HCT116 (cell line): ENCODE measurements around the gene FAM131C. TPM values are rescaled to one million over a fixed set of nuclear protein-coding genes. Genes with fewer than 3 reads are reported as not detected.
"Not testable (repeated sequence)": the region's sequence is repeated elsewhere in the genome, so short reads cannot be mapped to it uniquely, and the experiment has no call there.

Experiments used
- ATAC-seq: fragments of 200-7000 bp; cut with Tn5 transposase; 2 replicates; pipeline ENCODE4 v1.9.1; 2020; ENCODE audit warnings: mild to moderate bottlenecking, moderate library complexity
- BruUV-seq: library from RNA; stranded (reverse); fragments of 400-500 nt; replicated peaks from 2 replicates; lab custom pipeline; 2021; lab: Mats Ljungman, UMichigan
- CTCF ChIA-PET: fragments of 300-600 bp; sonication (Branson Sonifier 250); formaldehyde crosslinking; loops from one replicate; lab custom pipeline; 2021; ENCODE audit warnings: antibody characterized with exemption; lab: Charles Lee
- POLR2A ChIA-PET: fragments of 300-600, 350-600 bp; sonication (Branson Sonifier 250); formaldehyde crosslinking; loops from one replicate; lab custom pipeline; 2021; ENCODE audit warnings: antibody characterized with exemption; lab: Charles Lee
- RAD21 ChIA-PET, 2 experiments: fragments of 300-600 bp; sonication (Branson Sonifier 250); formaldehyde crosslinking; loops; one replicate each; lab custom pipeline; 2023; ENCODE audit warnings: low total read pairs in 2 of 2; ENCODE audit not compliant: uncharacterized antibody in 2 of 2, unreplicated experiment in 2 of 2, low non-redundant PET in 1 of 2; lab: Charles Lee
- DNase-seq: peaks from one replicate; pipeline ENCODE4 v3.0.0-alpha.2; 2010; ENCODE audit warnings: low read depth, low spot score
- H2AFZ ChIP-seq: fragments of 200-600 bp; shearing (Covaris generic), sonication (generic); 2 replicates; pipeline ENCODE4 v1.6.1; 2017; ENCODE audit warnings: low read depth, mixed run types, mixed read lengths, antibody characterized with exemption, low read length; ENCODE audit not compliant: poor library complexity, severe bottlenecking
- H3K27ac ChIP-seq: 2 replicates; pipeline ENCODE4 v1.5.1; 2012; ENCODE audit warnings: low read depth, low read length
- H3K27me3 ChIP-seq: fragments of 200-600 bp; sonication (generic); 2 replicates; pipeline ENCODE4 v1.6.1; 2016; ENCODE audit warnings: mixed run types, low read length, mixed read lengths; ENCODE audit not compliant: insufficient read depth
- H3K36me3 ChIP-seq, 2 experiments: fragments of 200-500 bp in 1 of 2; fragments of 200-600 bp in 1 of 2; sonication (Bioruptor generic) in 1 of 2; sonication (generic) in 1 of 2; 2 replicates each; pipeline versions ENCODE4 v1.5.1 to v1.6.1; 2014 to 2016; ENCODE audit warnings: low read length in 2 of 2, inconsistent platforms in 1 of 2, mixed read lengths in 1 of 2, mixed run types in 1 of 2; ENCODE audit not compliant: insufficient read depth in 2 of 2, control insufficient read depth in 1 of 2
- H3K4me1 ChIP-seq, 2 experiments: fragments of 200-600 bp in 1 of 2; sonication (generic) in 1 of 2; 2 replicates each; pipeline versions ENCODE4 v1.5.1 to v1.6.1; 2012 to 2017; ENCODE audit warnings: low read length in 2 of 2, inconsistent platforms in 1 of 2, mild to moderate bottlenecking in 1 of 2, mixed read lengths in 1 of 2, mixed run types in 1 of 2, moderate library complexity in 1 of 2; ENCODE audit not compliant: insufficient read depth in 2 of 2, control insufficient read depth in 1 of 2
- H3K4me2 ChIP-seq: fragments of 200-600 bp; sonication (generic); 2 replicates; pipeline ENCODE4 v1.6.1; 2017; ENCODE audit warnings: mixed run types, low read length, mixed read lengths
- H3K4me3 ChIP-seq, 2 experiments: fragments of 200-600 bp in 1 of 2; sonication (generic) in 1 of 2; replicated peaks in 1 of 2; 2 replicates each; pipeline ENCODE4 v1.5.1; 2011 to 2016; ENCODE audit warnings: low read length in 2 of 2, control low read depth in 1 of 2, low read depth in 1 of 2, mild to moderate bottlenecking in 1 of 2, mixed read lengths in 1 of 2, mixed run types in 1 of 2
- H3K79me2 ChIP-seq: fragments of 200-600 bp; sonication (generic); 2 replicates; pipeline ENCODE4 v1.6.1; 2017; ENCODE audit warnings: mild to moderate bottlenecking, mixed run types, low read length, moderate library complexity, mixed read lengths; ENCODE audit not compliant: insufficient read depth
- H3K9ac ChIP-seq: fragments of 200-600 bp; sonication (generic); 2 replicates; pipeline ENCODE4 v1.6.1; 2016; ENCODE audit warnings: low read length, mixed read lengths
- H3K9me2 ChIP-seq: fragments of 200-600 bp; sonication (generic), shearing (Covaris generic); 2 replicates; pipeline ENCODE4 v1.6.1; 2017; ENCODE audit warnings: mixed run types, mild to moderate bottlenecking, moderate library complexity; ENCODE audit not compliant: insufficient read depth
- H3K9me3 ChIP-seq, 2 experiments: fragments of 200-500 bp in 1 of 2; fragments of 200-600 bp in 1 of 2; sonication (Bioruptor generic) in 1 of 2; sonication (generic) in 1 of 2; 2 replicates each; pipeline ENCODE4 v1.6.1; 2014 to 2017; ENCODE audit warnings: low read length in 2 of 2, mixed read lengths in 2 of 2, inconsistent platforms in 1 of 2, low read depth in 1 of 2, mild to moderate bottlenecking in 1 of 2, mixed run types in 1 of 2, moderate library complexity in 1 of 2; ENCODE audit not compliant: control insufficient read depth in 1 of 2, insufficient read depth in 1 of 2
- H4K20me1 ChIP-seq: fragments of 200-600 bp; sonication (generic), shearing (Covaris generic); 2 replicates; pipeline ENCODE4 v1.6.1; 2017; ENCODE audit warnings: mixed run types, mild to moderate bottlenecking, moderate library complexity; ENCODE audit not compliant: insufficient read depth
- ELF1 ChIP-seq: IDR thresholded peaks from 2 replicates; pipeline ENCODE4 v1.6.1; 2012; ENCODE audit warnings: low read depth, borderline replicate concordance
- SRF ChIP-seq: IDR thresholded peaks from 2 replicates; pipeline ENCODE4 v1.6.1; 2012; ENCODE audit warnings: low read depth
- intact Hi-C: fragments of 100-400 bp; cut with micrococcal nuclease; formaldehyde crosslinking; loops from 2 replicates; pipeline ENCODE4 v1.10.0; 2022
- total RNA-seq: library from RNA; stranded (reverse); gene quantifications from one replicate; pipeline ENCODE4 v1.2.1, GENCODE V29; 2021; ENCODE audit not compliant: unreplicated experiment

The FAM131C gene
- total RNA-seq, 1 experiment from 2014 or later = 11.6 TPM

- H4K20me1 ChIP-seq, H3K27ac ChIP-seq, H3K9me3 ChIP-seq, POLR2A ChIA-PET, H2AFZ ChIP-seq, intact Hi-C loops, H3K79me2 ChIP-seq, CTCF ChIA-PET, H3K4me1 ChIP-seq, DNase-seq, H3K4me3 ChIP-seq, H3K9me2 ChIP-seq, H3K9ac ChIP-seq, BruUV-seq, H3K27me3 ChIP-seq, RAD21 ChIA-PET, ATAC-seq, H3K4me2 ChIP-seq, H3K36me3 ChIP-seq: not testable (repeated sequence)
These were observed 52.6 kb downstream of the FAM131C start for GRCh38 chr1:16020878-16021277.

GRCh38 chr1:16020325-16020724 lies 53.1 kb downstream of the FAM131C start:
- no peak for DNase-seq
- H3K4me2 ChIP-seq = no peak overlapping the region
- H3K27ac ChIP-seq = no peak overlapping the region
- no peaks in the 10 kb centered on the region for H3K9me2 ChIP-seq
- H4K20me1 ChIP-seq = no peaks in the 10 kb centered on the region
- H3K27me3 ChIP-seq = no peaks in the 10 kb centered on the region
- ChIA-PET RAD21 (no interaction called here), CTCF (interaction anchor here (0.6 kb wide), 1 partner anchor 36 kb away, joined by 5 read pairs; no protein-coding TSS in a partner anchor), POLR2A (no interaction called here)
- BruUV-seq = no TSS peak
- no peak overlapping the region for H3K4me3 ChIP-seq
- no peaks in the 10 kb centered on the region for H3K79me2 ChIP-seq
- H3K9me3 ChIP-seq = no peaks in the 10 kb centered on the region
- intact Hi-C loops = no loop called here
- ATAC-seq = no peak
- no peak overlapping the region for H2AFZ ChIP-seq
- TF ChIP-seq ELF1 (no peak), SRF (no peak)
- H3K4me1 ChIP-seq = peaks cover 0 to 8% of the 10 kb centered on the region in 2 experiments; a peak in 2 of 4 replicates
- no peaks in the 10 kb centered on the region for H3K36me3 ChIP-seq
- H3K9ac ChIP-seq = no peak overlapping the region
